ENCODE results near the gene MSH5.
"Not testable (repeated sequence)": the region's sequence is repeated elsewhere in the genome, so short reads cannot be mapped to it uniquely, and the experiment has no call there.

- not testable (repeated sequence) for TF ChIP-seq CTCF (IDR thresholded peaks at IDR 0.05); ZFX (IDR thresholded peaks at IDR 0.05; ENCODE audit: borderline replicate concordance)
Observed at GRCh38 chr6:31793927-31794245, 54.1 kb downstream of the MSH5 start.
